Aorta (tissue), 5 donors: ENCODE results near the gene GPAT2. TPM values are rescaled to one million over a fixed set of nuclear protein-coding genes. Genes with fewer than 3 reads are reported as not detected.
"Not testable (repeated sequence)": the region's sequence is repeated elsewhere in the genome, so short reads cannot be mapped to it uniquely, and the experiment has no call there.

Experiments used
- ATAC-seq: fragments of 200-7000 bp; cut with Tn5 transposase; one replicate; pipeline ENCODE4 v1.9.1; 2022; ENCODE audit warnings: moderate library complexity; ENCODE audit not compliant: low FRiP score
- DNase-seq, 2 donors: peaks; one replicate each; pipeline ENCODE4 v3.0.0-alpha.2; 2020
- H3K27ac ChIP-seq, 2 donors: one replicate each; pipeline ENCODE4 v1.5.1; 2013; ENCODE audit warnings: low read length in 2 of 2, mild to moderate bottlenecking in 2 of 2, moderate library complexity in 2 of 2, control low read depth in 1 of 2, inconsistent platforms in 1 of 2, low read depth in 1 of 2
- H3K27me3 ChIP-seq, 2 donors: one replicate each; pipeline ENCODE4 v1.6.1; 2013; ENCODE audit warnings: control low read depth in 1 of 2, low read length in 1 of 2, mild to moderate bottlenecking in 1 of 2, moderate library complexity in 1 of 2; ENCODE audit not compliant: insufficient read depth in 2 of 2, control insufficient read depth in 1 of 2
- H3K36me3 ChIP-seq, 2 donors: one replicate each; pipeline ENCODE4 v1.6.1; 2013; ENCODE audit warnings: control low read depth in 1 of 2, low read length in 1 of 2, mild to moderate bottlenecking in 1 of 2; ENCODE audit not compliant: insufficient read depth in 2 of 2, control insufficient read depth in 1 of 2
- H3K4me1 ChIP-seq, 2 donors: one replicate each; pipeline ENCODE4 v1.6.1; 2013; ENCODE audit warnings: low read length in 2 of 2, control low read depth in 1 of 2, mild to moderate bottlenecking in 1 of 2, moderate library complexity in 1 of 2; ENCODE audit not compliant: insufficient read depth in 2 of 2, control insufficient read depth in 1 of 2
- H3K4me3 ChIP-seq, 2 donors: one replicate each; pipeline ENCODE4 v1.5.1; 2013; ENCODE audit warnings: low read length in 2 of 2, control low read depth in 1 of 2, mild to moderate bottlenecking in 1 of 2
- H3K9me3 ChIP-seq: one replicate; pipeline ENCODE4 v1.6.1; 2013; ENCODE audit warnings: mild to moderate bottlenecking, low read length; ENCODE audit not compliant: control insufficient read depth
- WGBS, 2 donors: extraction: QIAGEN DNeasy Blood & Tissue Kit; methylation state at CpG; one replicate each; pipeline ENCODE4 v1.1.7; 2013; 5-methylcytosine and 5-hydroxymethylcytosine counted together
- intact Hi-C, 2 donors: fragments of 100-400 bp; cut with DNase I; formaldehyde crosslinking; loops; one replicate each; pipeline versions ENCODE4 v1.14.2 to v1.15.0; 2022
- long read RNA-seq, 2 donors: library from polyadenylated mRNA; unstranded; transcript quantifications; one replicate each; pipeline ENCODE4 v2.0.0, GENCODE V29; 2020 to 2021
- polyA plus RNA-seq, 2 donors: library from polyadenylated mRNA; stranded (reverse); fragments of 200-250 nt; gene quantifications; one replicate each; pipeline ENCODE4 v1.2.3, GENCODE V29; 2013
- total RNA-seq, 2 donors: library from RNA; stranded (reverse); fragmentation: NEBNext Ultra II Directional; extraction: Animal tissue kit (Norgen Biotek cat#: 25700); gene quantifications; one replicate each; pipeline ENCODE4 v1.2.1, GENCODE V29; 2021
- donor health status: healthy with polysubstance abuse.
- donor health status: Bipolar disorder and iron deficiency.
- donor health status: DM: no; HTN: no; CAD: no.
- donor health status: DM: no; HTN: no; CAD: no.
- donor health status: DM: yes; HTN: yes; CAD: no.

The GPAT2 gene
- 10 to 100 TPM in 1 of 2 donors, 1 to 10 TPM in 1; 4.8 to 16.2 TPM for total RNA-seq
- 1 to 10 TPM in 1 of 2 donors, under 1 TPM in 1; 0.38 to 3.5 TPM for polyA plus RNA-seq
- long read RNA-seq, donor 1, partial matches to known transcripts = 10 of 65 reads
- long read RNA-seq, donor 1, other reads (novel, unspliced or antisense) = 55 of 65 reads
- long read RNA-seq, donor 2, partial matches to known transcripts = 5 of 32 reads
- long read RNA-seq, donor 2, other reads (novel, unspliced or antisense) = 27 of 32 reads

GRCh38 chr2:96034792-96035191 is at the start of gene GPAT2:
TSS of gene GPAT2 (minus strand) at chr2:96034916. CDS start at chr2:96032359, 2,557 bp downstream.
- DNase-seq, H3K4me3 ChIP-seq, H3K27me3 ChIP-seq, H3K36me3 ChIP-seq, H3K4me1 ChIP-seq, intact Hi-C loops, H3K9me3 ChIP-seq, H3K27ac ChIP-seq: not testable (repeated sequence)
- no CpG with 5 or more reads among the region's 34 CpGs for WGBS, 2 donors
- peak; percentile 37 for ATAC-seq

- intact Hi-C loops = no loop called here
- Histone ChIP-seq H3K27me3 (no peaks in the 10 kb centered on the region), H3K36me3 (no peaks in the 10 kb centered on the region), H3K27ac (peak overlapping the region in 1 of 2 donors; percentile 18), H3K9me3 (no peaks in the 10 kb centered on the region), H3K4me1 (no peaks in the 10 kb centered on the region), H3K4me3 (no peak overlapping the region)
- 91 to 93% methylated on average over 22 of the region's 22 CpGs for WGBS, 2 donors
- ATAC-seq (no peak), DNase-seq (peak; percentile 45 to 67)
These were observed 49.5 kb upstream of the GPAT2 start for GRCh38 chr2:96083989-96084857.

- no peaks in the 10 kb centered on the region for H3K4me1 ChIP-seq
- intact Hi-C loops = no loop called here
- no peaks in the 10 kb centered on the region for H3K27me3 ChIP-seq
- DNase-seq (peak; percentile 75 to 90), ATAC-seq (peak; percentile 66)
- H3K9me3 ChIP-seq = no peaks in the 10 kb centered on the region
- H3K27ac ChIP-seq = peak overlapping the region; percentile 19 to 46
- whole genome bisulfite sequencing, 2 donors = 35 to 44% methylated on average over 9 of the region's 9 CpGs
- H3K4me3 ChIP-seq = no peak overlapping the region
- H3K36me3 ChIP-seq = no peaks in the 10 kb centered on the region
These were observed 48.6 kb upstream of the GPAT2 start for GRCh38 chr2:96083064-96083939.

GRCh38 chr2:96082211-96083063 is 47.7 kb upstream of the GPAT2 start:
- H3K27ac ChIP-seq = peak overlapping the region; percentile 19 to 46

GRCh38 chr2:96081042-96081441 is 46.3 kb upstream of the GPAT2 start:
- Histone ChIP-seq H3K27me3 (no peaks in the 10 kb centered on the region), H3K27ac (no peak overlapping the region), H3K9me3 (no peaks in the 10 kb centered on the region), H3K4me3 (no peak overlapping the region), H3K36me3 (no peaks in the 10 kb centered on the region), H3K4me1 (no peaks in the 10 kb centered on the region)
- intact Hi-C loops = no loop called here
- DNase-seq = no peak
- ATAC-seq = no peak
- 89 to 98% methylated on average over 2 of the region's 2 CpGs for WGBS, 2 donors

More at GRCh38 chr2:96082211-96083063, 47.7 kb upstream of the GPAT2 start:
- Histone ChIP-seq H3K4me1 (no peaks in the 10 kb centered on the region), H3K4me3 (no peak overlapping the region), H3K9me3 (no peaks in the 10 kb centered on the region), H3K27me3 (no peaks in the 10 kb centered on the region), H3K36me3 (no peaks in the 10 kb centered on the region)
- ATAC-seq = peak; percentile 36
- intact Hi-C loops = no loop called here
- WGBS, 2 donors = 88 to 90% methylated on average over 14 of the region's 14 CpGs
- peak in 1 of 2 donors; percentile 44 for DNase-seq

GRCh38 chr2:96075199-96075771 is 40.6 kb upstream of the GPAT2 start:
- H3K9me3 ChIP-seq = peaks cover 2% of the 10 kb centered on the region
- intact Hi-C loops = no loop called here
- no peaks in the 10 kb centered on the region for H3K27me3 ChIP-seq
- no peak for ATAC-seq
- no peak overlapping the region for H3K27ac ChIP-seq
- WGBS, 2 donors = 60 to 69% methylated on average over 2 of the region's 2 CpGs
- H3K4me3 ChIP-seq = no peak overlapping the region
- DNase-seq = no peak
- no peaks in the 10 kb centered on the region for H3K36me3 ChIP-seq
- H3K4me1 ChIP-seq = no peaks in the 10 kb centered on the region

GRCh38 chr2:96074156-96074555 is 39.4 kb upstream of the GPAT2 start:
- Histone ChIP-seq H3K4me1 (no peaks in the 10 kb centered on the region), H3K4me3 (no peak overlapping the region), H3K9me3 (peaks cover 2% of the 10 kb centered on the region), H3K27me3 (no peaks in the 10 kb centered on the region), H3K36me3 (no peaks in the 10 kb centered on the region), H3K27ac (no peak overlapping the region)
- WGBS, 2 donors = 84 to 87% methylated on average over 6 of the region's 6 CpGs
- ATAC-seq = no peak
- DNase-seq = no peak
- intact Hi-C loops = no loop called here
